ENCODE data around the gene PLA2G4E. TPM values are rescaled to one million over a fixed set of nuclear protein-coding genes. Genes with fewer than 3 reads are reported as not detected.

PLA2G4E gene
- total RNA-seq, 3 donors from 2014 or later (not counting 1 experiment from before 2014, with no cell fraction given) = not detected

GRCh38 chr15:41934843-41935242 is 86.0 kb downstream of the PLA2G4E start:
- H3K27me3 ChIP-seq (ENCODE audit: control insufficient read depth, insufficient read depth, low read length) = no peaks in the 10 kb centered on the region
- ATAC-seq (peak; percentile 43 to 63 (median 54)), DNase-seq (peak; percentile 49 to 88)
- peaks cover 47% of the 10 kb centered on the region for H3K4me1 ChIP-seq (ENCODE audit: control insufficient read depth, insufficient read depth, low read length)
- no peaks in the 10 kb centered on the region for H3K9me3 Mint-ChIP-seq
- H3K4me3 Mint-ChIP-seq = peak overlapping the region; percentile 66
- H3K27ac Mint-ChIP-seq = peak overlapping the region; percentile 93 to 94
- WGBS (ENCODE audit: insufficient coverage) = 19% methylated on average over 4 of the region's 4 CpGs
- no peak for TF ChIP-seq CTCF (IDR thresholded peaks at IDR 0.05)
- H3K4me1 Mint-ChIP-seq = peaks cover 38 to 40% of the 10 kb centered on the region in 2 donors
- no peaks in the 10 kb centered on the region for H3K36me3 ChIP-seq (ENCODE audit: control insufficient read depth, insufficient read depth, low read length)
- intact Hi-C loops (cut with micrococcal nuclease) = no loop called here
- H3K9me3 ChIP-seq (ENCODE audit: control insufficient read depth, insufficient read depth, low read length) = no peaks in the 10 kb centered on the region
- no peak overlapping the region for H3K4me3 ChIP-seq (ENCODE audit: low read length)
- H3K27me3 Mint-ChIP-seq (ENCODE audit: low read depth in 2 of 2) = no peaks in the 10 kb centered on the region
- H3K27ac ChIP-seq (ENCODE audit: low read length) = peak overlapping the region; percentile 96
- H3K36me3 Mint-ChIP-seq = no peaks in the 10 kb centered on the region

DNA sequence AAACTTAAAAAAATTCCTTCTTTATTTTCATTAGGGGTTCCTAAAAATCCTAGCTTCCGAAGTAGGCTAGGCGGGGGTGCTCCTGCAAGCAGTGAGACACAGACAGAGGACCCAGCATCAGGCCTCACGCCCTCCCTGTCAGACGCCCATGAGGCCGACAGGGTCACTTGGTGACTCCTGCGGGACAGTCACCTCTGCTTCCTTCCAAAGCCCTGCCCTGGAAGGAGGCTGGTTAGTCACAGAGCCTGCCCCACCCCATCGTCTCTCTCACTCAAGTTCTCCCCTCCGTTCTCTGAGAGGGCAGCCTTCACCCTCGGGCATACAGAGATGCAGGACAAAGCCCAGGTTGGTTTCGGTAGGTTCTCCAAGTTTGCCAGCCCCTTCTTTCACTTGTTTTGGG is 87.1 kb downstream of the PLA2G4E start:
- Mint-ChIP-seq H3K4me1 (peaks cover 38 to 40% of the 10 kb centered on the region in 2 donors), H3K27me3 (ENCODE audit: low read depth in 2 of 2) (no peaks in the 10 kb centered on the region)

DNA sequence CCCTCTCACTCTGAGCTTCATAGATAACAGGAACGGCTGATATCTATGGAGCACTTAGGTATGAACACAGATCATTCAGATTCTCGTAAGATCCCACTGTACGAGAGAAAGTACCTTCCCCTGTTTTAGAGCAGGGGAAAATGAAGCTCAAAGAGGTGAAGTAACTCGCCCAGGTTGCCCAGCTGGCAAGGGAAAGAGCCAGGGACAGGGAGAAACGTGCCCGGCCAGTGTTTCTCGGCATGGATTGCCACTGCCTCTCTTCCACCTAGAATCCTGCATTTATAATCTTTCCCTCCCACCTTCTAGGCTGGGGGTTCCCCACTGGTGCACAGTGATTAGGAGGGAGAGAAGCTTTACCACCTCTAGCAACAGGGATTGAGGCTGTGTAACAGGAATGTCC is 87.5 kb downstream of the PLA2G4E start:
- Histone ChIP-seq H3K27me3 (ENCODE audit: control insufficient read depth, insufficient read depth, low read length) (no peaks in the 10 kb centered on the region), H3K27ac (ENCODE audit: low read length) (no peak overlapping the region), H3K4me1 (ENCODE audit: control insufficient read depth, insufficient read depth, low read length) (peaks cover 53% of the 10 kb centered on the region), H3K9me3 (ENCODE audit: control insufficient read depth, insufficient read depth, low read length) (no peaks in the 10 kb centered on the region), H3K4me3 (ENCODE audit: low read length) (no peak overlapping the region), H3K36me3 (ENCODE audit: control insufficient read depth, insufficient read depth, low read length) (no peaks in the 10 kb centered on the region)
- Mint-ChIP-seq H3K36me3 (no peaks in the 10 kb centered on the region), H3K27me3 (ENCODE audit: low read depth in 2 of 2) (no peaks in the 10 kb centered on the region), H3K4me3 (no peak overlapping the region), H3K27ac (peak overlapping the region; percentile 93 to 94), H3K4me1 (peaks cover 38 to 40% of the 10 kb centered on the region in 2 donors), H3K9me3 (no peaks in the 10 kb centered on the region)
- DNase-seq (no peak), ATAC-seq (no peak)
- no peak for TF ChIP-seq CTCF (IDR thresholded peaks at IDR 0.05)
- intact Hi-C loops (cut with micrococcal nuclease) = no loop called here
- WGBS (ENCODE audit: insufficient coverage) = 98% methylated on average over 6 of the region's 7 CpGs

More for the DNA sequence above, 87.1 kb downstream of the PLA2G4E start:
- Mint-ChIP-seq H3K9me3 (no peaks in the 10 kb centered on the region), H3K27ac (peak overlapping the region; percentile 93 to 94), H3K36me3 (no peaks in the 10 kb centered on the region), H3K4me3 (no peak overlapping the region)
- no peaks in the 10 kb centered on the region for H3K27me3 ChIP-seq (ENCODE audit: control insufficient read depth, insufficient read depth, low read length)
- H3K9me3 ChIP-seq (ENCODE audit: control insufficient read depth, insufficient read depth, low read length) = no peaks in the 10 kb centered on the region
- TF ChIP-seq CTCF (IDR thresholded peaks at IDR 0.05) = no peak
- no peak for ATAC-seq
- 90% methylated on average over 10 of the region's 10 CpGs for WGBS (ENCODE audit: insufficient coverage)
- peaks cover 51% of the 10 kb centered on the region for H3K4me1 ChIP-seq (ENCODE audit: control insufficient read depth, insufficient read depth, low read length)
- H3K36me3 ChIP-seq (ENCODE audit: control insufficient read depth, insufficient read depth, low read length) = no peaks in the 10 kb centered on the region
- no peak for DNase-seq
- no peak overlapping the region for H3K4me3 ChIP-seq (ENCODE audit: low read length)
- intact Hi-C loops (cut with micrococcal nuclease) = no loop called here
- peak overlapping the region; percentile 96 for H3K27ac ChIP-seq (ENCODE audit: low read length)

Measured in natural killer cell (primary cell).